Caco-2 (cell line): ENCODE measurements around the gene RTCA. TPM values are rescaled to one million over a fixed set of nuclear protein-coding genes. Genes with fewer than 3 reads are reported as not detected.

Experiments used
- BruUV-seq: library from RNA; stranded (reverse); fragments of 400-500 nt; replicated peaks from 2 replicates; lab custom pipeline; 2021; lab: Mats Ljungman, UMichigan
- CTCF ChIA-PET: fragments of 300-600 bp; sonication (Branson Sonifier 250); formaldehyde crosslinking; loops from one replicate; lab custom pipeline; 2022; ENCODE audit warnings: antibody characterized with exemption; lab: Charles Lee
- POLR2A ChIA-PET: fragments of 300-600 bp; sonication (Branson Sonifier 250); formaldehyde crosslinking; loops from one replicate; lab custom pipeline; 2022; ENCODE audit warnings: antibody characterized with exemption; lab: Charles Lee
- DNase-seq, 2 experiments: peaks; one replicate each; pipeline versions ENCODE4 v3.0.0 to v3.0.0-alpha.2; 2020 to 2022
- H3K27me3 ChIP-seq: replicated peaks from 2 replicates; pipeline ENCODE4 v1.6.0; 2011; ENCODE audit warnings: low read length; ENCODE audit not compliant: control insufficient read depth, insufficient read depth
- H3K36me3 ChIP-seq: 2 replicates; pipeline ENCODE4 v1.5.1; 2011; ENCODE audit warnings: low read length; ENCODE audit not compliant: control insufficient read depth, insufficient read depth
- H3K4me1 ChIP-seq: fragments of 250-450 bp; sonication (Bioruptor Pico); 2 replicates; pipeline ENCODE4 v1.5.1; 2020; ENCODE audit warnings: mild to moderate bottlenecking
- H3K4me3 ChIP-seq: 2 replicates; pipeline ENCODE4 v1.5.1; 2011; ENCODE audit warnings: low read depth, mild to moderate bottlenecking, control low read depth, low read length
- H3K9me3 ChIP-seq: fragments of 250-450 bp; sonication (Bioruptor Pico); 2 replicates; pipeline ENCODE4 v1.5.1; 2020; ENCODE audit warnings: mild to moderate bottlenecking, moderate library complexity
- H3K27ac Mint-ChIP-seq: one replicate; pipeline ENCODE4 v1.8.0; 2022; ENCODE audit warnings: mixed read lengths; ENCODE audit not compliant: unreplicated experiment
- H3K27me3 Mint-ChIP-seq: one replicate; pipeline ENCODE4 v1.8.0; 2022; ENCODE audit warnings: mixed read lengths; ENCODE audit not compliant: insufficient read depth, unreplicated experiment
- H3K36me3 Mint-ChIP-seq: one replicate; pipeline ENCODE4 v1.8.0; 2022; ENCODE audit warnings: mild to moderate bottlenecking, mixed read lengths; ENCODE audit not compliant: insufficient read depth, unreplicated experiment
- H3K4me1 Mint-ChIP-seq: one replicate; pipeline ENCODE4 v1.8.0; 2022; ENCODE audit warnings: low read depth, mixed read lengths; ENCODE audit not compliant: unreplicated experiment
- H3K4me3 Mint-ChIP-seq: one replicate; pipeline ENCODE4 v1.8.0; 2022; ENCODE audit warnings: mild to moderate bottlenecking, moderate library complexity, mixed read lengths; ENCODE audit not compliant: unreplicated experiment
- H3K9me3 Mint-ChIP-seq: one replicate; pipeline ENCODE4 v1.8.0; 2022; ENCODE audit warnings: mixed read lengths; ENCODE audit not compliant: unreplicated experiment
- intact Hi-C: fragments of 100-400 bp; cut with micrococcal nuclease; formaldehyde crosslinking; loops from one replicate; pipeline ENCODE4 v1.10.0; 2022; ENCODE audit not compliant: unreplicated experiment
- microRNA-seq: library from miRNA; unstranded; fragments of <30 nt; microRNA quantifications from one replicate; pipeline ENCODE4 v1.2.0, GENCODE V29; 2022
- total RNA-seq: library from RNA; stranded (reverse); gene quantifications from 2 replicates; pipeline ENCODE4 v1.2.3, GENCODE V29; 2022
- TF ChIP-seq, protein P1 (sequence below), 2 experiments: fragments of 200-600 bp in 1 of 2; IDR thresholded peaks; 1 replicate in 1 of 2; 2 replicates in 1 of 2; pipeline versions ENCODE4 v1.5.1 to v1.8.0; 2011 to 2022; ENCODE audit warnings: antibody characterized with exemption in 1 of 2, control low read depth in 1 of 2, inconsistent platforms in 1 of 2, low read depth in 1 of 2, low read length in 1 of 2, mild to moderate bottlenecking in 1 of 2, moderate library complexity in 1 of 2; ENCODE audit not compliant: insufficient read depth in 1 of 2, severe bottlenecking in 1 of 2, unreplicated experiment in 1 of 2

Gene RTCA
- total RNA-seq, 1 experiment from 2014 or later, result 31.4 TPM

DNA sequence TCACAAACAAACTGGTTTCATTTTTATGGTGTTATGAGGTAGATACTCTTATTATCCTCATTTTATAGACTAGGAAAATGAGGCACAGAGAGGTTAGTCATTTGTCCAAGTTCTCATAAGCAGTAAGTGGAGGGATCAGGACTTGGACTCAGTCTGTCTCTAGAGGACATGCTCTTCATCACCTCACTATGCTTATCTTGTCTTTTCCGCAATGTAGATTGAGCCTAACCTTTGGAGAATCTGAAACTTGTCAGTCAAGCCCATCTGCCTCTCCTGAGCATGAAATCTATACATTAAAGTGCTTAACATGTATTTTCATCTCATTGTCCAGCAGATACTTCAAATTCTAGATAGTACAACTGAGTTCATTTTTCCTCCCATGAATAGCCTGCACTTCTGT, 74.5 kb downstream of the RTCA start:
- H3K36me3 ChIP-seq, result no peaks in the 10 kb centered on the region
- TF ChIP-seq, protein P1, sequence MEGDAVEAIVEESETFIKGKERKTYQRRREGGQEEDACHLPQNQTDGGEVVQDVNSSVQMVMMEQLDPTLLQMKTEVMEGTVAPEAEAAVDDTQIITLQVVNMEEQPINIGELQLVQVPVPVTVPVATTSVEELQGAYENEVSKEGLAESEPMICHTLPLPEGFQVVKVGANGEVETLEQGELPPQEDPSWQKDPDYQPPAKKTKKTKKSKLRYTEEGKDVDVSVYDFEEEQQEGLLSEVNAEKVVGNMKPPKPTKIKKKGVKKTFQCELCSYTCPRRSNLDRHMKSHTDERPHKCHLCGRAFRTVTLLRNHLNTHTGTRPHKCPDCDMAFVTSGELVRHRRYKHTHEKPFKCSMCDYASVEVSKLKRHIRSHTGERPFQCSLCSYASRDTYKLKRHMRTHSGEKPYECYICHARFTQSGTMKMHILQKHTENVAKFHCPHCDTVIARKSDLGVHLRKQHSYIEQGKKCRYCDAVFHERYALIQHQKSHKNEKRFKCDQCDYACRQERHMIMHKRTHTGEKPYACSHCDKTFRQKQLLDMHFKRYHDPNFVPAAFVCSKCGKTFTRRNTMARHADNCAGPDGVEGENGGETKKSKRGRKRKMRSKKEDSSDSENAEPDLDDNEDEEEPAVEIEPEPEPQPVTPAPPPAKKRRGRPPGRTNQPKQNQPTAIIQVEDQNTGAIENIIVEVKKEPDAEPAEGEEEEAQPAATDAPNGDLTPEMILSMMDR (IDR thresholded peaks at IDR 0.05; ENCODE audit: insufficient read depth in 1 of 2, low read depth in 1 of 2, low read length in 1 of 2, severe bottlenecking in 1 of 2, unreplicated experiment in 1 of 2), result no peak
- no peaks in the 10 kb centered on the region for H3K36me3 Mint-ChIP-seq
- H3K27me3 Mint-ChIP-seq, result no peaks in the 10 kb centered on the region
- no peak for DNase-seq
- peaks cover 17% of the 10 kb centered on the region for H3K4me1 Mint-ChIP-seq
- H3K27ac Mint-ChIP-seq, result no peak overlapping the region
- BruUV-seq, result no TSS peak
- no peaks in the 10 kb centered on the region for H3K9me3 Mint-ChIP-seq
- no peak overlapping the region for H3K4me3 Mint-ChIP-seq
- H3K4me1 ChIP-seq, result peaks cover 10% of the 10 kb centered on the region
- no peaks in the 10 kb centered on the region for H3K9me3 ChIP-seq
- no peak overlapping the region for H3K4me3 ChIP-seq
- H3K27me3 ChIP-seq, result no peaks in the 10 kb centered on the region
- intact Hi-C loops, result no loop called here
- ChIA-PET POLR2A (no interaction called here), CTCF (no interaction called here)

DNA sequence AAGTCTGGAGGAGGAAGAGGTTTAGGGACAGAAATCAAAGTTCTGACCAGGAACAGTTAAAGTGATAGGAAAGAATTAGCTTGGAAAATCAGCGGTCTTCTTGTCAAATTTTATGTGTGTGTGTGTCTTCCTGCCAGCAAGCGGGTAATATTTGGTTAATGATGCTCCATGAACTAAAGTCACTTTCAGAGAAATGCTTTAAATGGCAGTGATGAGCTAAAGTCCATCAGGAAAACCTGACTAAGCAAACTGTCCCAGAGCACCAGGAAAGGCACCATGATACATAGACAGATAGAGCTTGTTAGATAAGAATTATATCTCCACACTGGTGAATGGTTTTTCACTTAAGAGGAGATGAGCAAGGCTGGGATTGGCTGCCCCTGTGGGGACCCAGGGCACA, 76.3 kb downstream of the RTCA start:
- TF ChIP-seq, protein P1 (IDR thresholded peaks at IDR 0.05; ENCODE audit: insufficient read depth in 1 of 2, low read depth in 1 of 2, low read length in 1 of 2, severe bottlenecking in 1 of 2, unreplicated experiment in 1 of 2), result no peak
- no peaks in the 10 kb centered on the region for H3K27me3 Mint-ChIP-seq
- H3K4me1 Mint-ChIP-seq, result peaks cover 6% of the 10 kb centered on the region
- no peaks in the 10 kb centered on the region for H3K36me3 Mint-ChIP-seq
- Histone ChIP-seq H3K4me1 (no peaks in the 10 kb centered on the region), H3K27me3 (no peaks in the 10 kb centered on the region), H3K36me3 (no peaks in the 10 kb centered on the region), H3K4me3 (no peak overlapping the region), H3K9me3 (no peaks in the 10 kb centered on the region)
- intact Hi-C loops, result no loop called here
- CTCF ChIA-PET, result no interaction called here
- H3K27ac Mint-ChIP-seq, result no peak overlapping the region
- POLR2A ChIA-PET, result no interaction called here
- H3K4me3 Mint-ChIP-seq, result no peak overlapping the region
- H3K9me3 Mint-ChIP-seq, result no peaks in the 10 kb centered on the region
- no peak for DNase-seq
- BruUV-seq, result no TSS peak

Small RNA genes within 50 kb of the gene (microRNA-seq; reads per million reads assigned to microRNA genes)
- not detected for gene MIR553

Other genes with a start within 250 kb of the RTCA start
- 9.5 and 10.1 TPM in 2 replicates for gene SASS6, start 133.3 kb upstream of the RTCA start, total RNA-seq
- gene TRMT13, start 133.1 kb upstream of the RTCA start, total RNA-seq, result 12.6 and 14.5 TPM in 2 replicates
- 0.23 TPM in 1 of 2 replicates, not detected in the other for gene LRRC39, start 88.0 kb upstream of the RTCA start, total RNA-seq
- gene DBT, start 16.4 kb upstream of the RTCA start, total RNA-seq, result 13.3 and 14.1 TPM in 2 replicates
- 7.3 and 7.4 TPM in 2 replicates for gene CDC14A, start 86.3 kb downstream of the RTCA start, total RNA-seq